Heart right ventricle (tissue), 16 donors: Measurements from ENCODE around the gene YBX2. TPM values are rescaled to one million over a fixed set of nuclear protein-coding genes. Genes with fewer than 3 reads are reported as not detected.

ENCODE experiments used
- ATAC-seq, 8 donors: fragments of 200-7000 bp; cut with Tn5 transposase; one replicate each; pipeline ENCODE4 v1.9.1; 2020; ENCODE audit warnings: mild to moderate bottlenecking in 8 of 8, moderate library complexity in 8 of 8, moderate number of reproducible peaks in 1 of 8
- DNase-seq, 2 donors: peaks; one replicate each; pipeline ENCODE4 v3.0.0-alpha.2; 2020
- H3K27ac ChIP-seq, 10 donors: fragments of 200-600 bp; sonication (generic) in 2 of 10; one replicate each; pipeline versions ENCODE4 v1.5.0 to v1.8.0; 2020 to 2022; ENCODE audit warnings: mild to moderate bottlenecking in 3 of 10
- H3K27me3 ChIP-seq, 7 donors: fragments of 200-600 bp; one replicate each; pipeline ENCODE4 v1.8.0; 2021 to 2022; ENCODE audit warnings: mild to moderate bottlenecking in 2 of 7
- H3K36me3 ChIP-seq, 9 donors: fragments of 200-600 bp; sonication (generic) in 1 of 9; one replicate each; pipeline versions ENCODE4 v1.5.0 to v1.8.0; 2020 to 2022; ENCODE audit warnings: mild to moderate bottlenecking in 2 of 9
- H3K4me1 ChIP-seq, 9 donors: fragments of 200-600 bp; sonication (generic) in 1 of 9; one replicate each; pipeline versions ENCODE4 v1.5.0 to v1.8.0; 2020 to 2022; ENCODE audit warnings: mild to moderate bottlenecking in 4 of 9
- H3K4me3 ChIP-seq, 10 donors: fragments of 200-600 bp; sonication (generic) in 2 of 10; one replicate each; pipeline versions ENCODE4 v1.5.0 to v1.8.0; 2020 to 2022; ENCODE audit warnings: mild to moderate bottlenecking in 7 of 10, moderate library complexity in 2 of 10
- H3K9me3 ChIP-seq, 11 donors: fragments of 200-600 bp in 10 of 11; sonication (generic) in 2 of 11; one replicate each; pipeline versions ENCODE4 v1.5.0 to v1.8.0; 2013 to 2022; ENCODE audit warnings: mild to moderate bottlenecking in 2 of 11, control low read depth in 1 of 11, moderate library complexity in 1 of 11
- CTCF ChIP-seq, 9 donors: fragments of 200-600 bp; sonication (generic) in 2 of 9; IDR thresholded peaks; one replicate each; pipeline versions ENCODE4 v1.5.0 to v1.8.0; 2021 to 2022; ENCODE audit warnings: antibody characterized with exemption in 9 of 9, mild to moderate bottlenecking in 5 of 9, moderate library complexity in 1 of 9
- WGBS, 2 donors: extraction: QIAGEN DNeasy Blood & Tissue Kit; methylation state at CpG; one replicate each; pipeline ENCODE4 v1.1.7; 2013; ENCODE audit warnings: inconsistent platforms in 1 of 2; 5-methylcytosine and 5-hydroxymethylcytosine counted together
- intact Hi-C, 10 donors: fragments of 100-400 bp; cut with DNase I; formaldehyde crosslinking; loops; one replicate each; pipeline versions ENCODE4 v1.11.1 to v1.14.2; 2022
- polyA plus RNA-seq, 2 donors: library from polyadenylated mRNA; stranded (reverse); fragments of 200-250 nt; gene quantifications; one replicate each; pipeline ENCODE4 v1.2.3, GENCODE V29; 2013
- total RNA-seq, 10 donors: library from RNA; stranded (reverse); fragmentation: NEBNext Ultra II Directional in 3 of 10; extraction: Animal tissue kit (Norgen Biotek cat#: 25700) in 3 of 10; gene quantifications; one replicate each; pipeline versions ENCODE4 v1.2.1 to v1.2.4, GENCODE V29; 2021 to 2023
- donor health status: Arrhythmogenic right ventricular cardiomyopathy.
- donor health status: ischemic (EF 13 %, LVEDD 7.1; RV severe dilation, severe dysfunction).
- donor health status: healthy with polysubstance abuse.
- donor health status: DM: no; HTN: yes; CAD: no.
- donor health status: DM: no; HTN: no; CAD: no.
- donor health status: ischemic (EF 25% LVEDD 6.9; RV normal size, moderate dysfunction).
- donor health status: ischemic (EF 25% LVEDD 5.7; RV mildly dilated, moderate dysfunction).
- donor health status: healthy.
- donor health status: DM: yes; HTN: yes; CAD: no.
- donor health status: Ischemic cardiomyopathy.
- donor health status: ischemic (EF 35%, LVEDD 5.7; RV mildly dilated, moderate dysfunction).
- donor health status: nonischemic (EF 11% LVEDD 7.7; RV severe dilation, severe dysfunction).
- donor health status: DM: yes; HTN: yes; CAD: no.
- donor health status: PGD.
- donor health status: ischemic (EF 29% LVEDD 5.4; RV normal size, mild dysfunction).
- donor health status: nonischemic (EF 23%, LVEDD 6.1; RV moderate dilation, normal function).

The YBX2 gene
- total and polyA plus RNA-seq, 12 donors = 0.42 to 2.6 (median 1.2) TPM

- Histone ChIP-seq H3K36me3 (peaks cover 0 to 45% (median 7%) of the 10 kb centered on the region in 9 donors), H3K27me3 (peaks cover 0 to 57% (median 4%) of the 10 kb centered on the region in 7 donors), H3K27ac (peak overlapping the region in 9 of 10 donors; percentile 87 to 98 (median 92)), H3K4me1 (peaks cover 0 to 61% (median 28%) of the 10 kb centered on the region in 9 donors), H3K4me3 (peak overlapping the region; percentile 22 to 66 (median 60)), H3K9me3 (no peaks in the 10 kb centered on the region)
- DNase-seq = no peak
- intact Hi-C loops = loop anchor here in 3 of 10 donors (5.0 kb wide), 1 partner anchor 64 kb away; no protein-coding TSS in a partner anchor
- WGBS, 2 donors = 71 to 74% methylated on average over 18 of the region's 18 CpGs
- TF ChIP-seq CTCF (IDR thresholded peaks at IDR 0.05) = no peak
- no peak for ATAC-seq
These were observed 10.8 kb downstream of the YBX2 start for GRCh38 chr17:7283471-7284216.

- peaks cover 0 to 55% (median 2%) of the 10 kb centered on the region in 7 donors for H3K27me3 ChIP-seq
- intact Hi-C loops = loop anchor here in 3 of 10 donors (5.0 kb wide), 1 partner anchor 64 kb away; no protein-coding TSS in a partner anchor
- peaks cover 0 to 44% (median 7%) of the 10 kb centered on the region in 9 donors for H3K36me3 ChIP-seq
- peak overlapping the region; percentile 84 to 98 (median 92) for H3K27ac ChIP-seq
- TF ChIP-seq CTCF (IDR thresholded peaks at IDR 0.05) = no peak
- 33 to 38% methylated on average over 6 of the region's 6 CpGs for WGBS, 2 donors
- H3K4me1 ChIP-seq = peaks cover 0 to 61% (median 28%) of the 10 kb centered on the region in 9 donors
- DNase-seq (no peak), ATAC-seq (no peak)
- peak overlapping the region; percentile 22 to 66 (median 60) for H3K4me3 ChIP-seq
- H3K9me3 ChIP-seq = no peaks in the 10 kb centered on the region
These were observed 11.6 kb downstream of the YBX2 start for GRCh38 chr17:7282752-7283321.

- Histone ChIP-seq H3K4me3 (peak overlapping the region; percentile 22 to 66 (median 60)), H3K9me3 (no peaks in the 10 kb centered on the region), H3K27ac (peak overlapping the region; percentile 84 to 98 (median 92)), H3K36me3 (peaks cover 0 to 38% (median 7%) of the 10 kb centered on the region in 9 donors), H3K27me3 (peaks cover 0 to 48% (median 0%) of the 10 kb centered on the region in 7 donors), H3K4me1 (peaks cover 0 to 61% (median 28%) of the 10 kb centered on the region in 9 donors)
- ATAC-seq (peak; percentile 27 to 79 (median 58)), DNase-seq (peak; percentile 83 to 85)
- WGBS, 2 donors = 1 to 2% methylated on average over 43 of the region's 43 CpGs
- intact Hi-C loops = loop anchor here in 8 of 10 donors (1.0 to 5.0 kb wide), 6 partner anchors 15 to 67 kb away; partner anchors contain the start of genes ELP5 (in 1 of the 8) and NEURL4 (in 1 of the 8)
- no peak for TF ChIP-seq CTCF (IDR thresholded peaks at IDR 0.05)
These were observed 12.3 kb downstream of the YBX2 start for GRCh38 chr17:7281953-7282751.
